ENCODE measurements around the gene OR5I1. TPM values are rescaled to one million over a fixed set of nuclear protein-coding genes. Genes with fewer than 3 reads are reported as not detected.
"Not testable (repeated sequence)": the region's sequence is repeated elsewhere in the genome, so short reads cannot be mapped to it uniquely, and the experiment has no call there.

OR5I1 gene
- polyA plus RNA-seq, 2 of the 4 experiments (the other 2 are of a cell fraction) = not detected

- H3K4me1 ChIP-seq = no peaks in the 10 kb centered on the region
- WGBS (ENCODE audit: missing lambda C conversion rate) = 15% methylated on average over 8 of the region's 8 CpGs
- DNase-seq (ENCODE audit: low read depth in 1 of 2, low spot score in 1 of 2) = no peak
- FAIRE-seq = no peak
- H3K27ac ChIP-seq = no peak overlapping the region
- no peak overlapping the region for H3K4me3 ChIP-seq
- no peak for TF ChIP-seq E2F6 (IDR thresholded peaks at IDR 0.05; ENCODE audit: borderline replicate concordance, low read depth)
- TF ChIP-seq MYC (IDR thresholded peaks at IDR 0.05; ENCODE audit: borderline replicate concordance, low read length) = no peak
- no peak for TF ChIP-seq SMC3 (IDR thresholded peaks at IDR 0.05)
- TF ChIP-seq RARB (CRISPR knock-in tag; IDR thresholded peaks at IDR 0.05) = no peak
- no peak for TF ChIP-seq GATA3 (IDR thresholded peaks at IDR 0.05; ENCODE audit: borderline replicate concordance)
- TF ChIP-seq HDAC2 (IDR thresholded peaks at IDR 0.05) = no peak
- TF ChIP-seq TP53 (CRISPR knock-in tag; IDR thresholded peaks at IDR 0.05) = no peak
- no peaks in the 10 kb centered on the region for H3K9me3 ChIP-seq
- POLR2A ChIA-PET = no interaction called here
- CTCF ChIA-PET = no interaction called here
- ATAC-seq = no peak
- no peak overlapping the region for H3K4me2 ChIP-seq
Observed at GRCh38 chr11:55895216-55895615, 41.0 kb downstream of the OR5I1 start.

- H3K9me3 ChIP-seq; H3K27ac ChIP-seq; CTCF ChIA-PET; ATAC-seq; POLR2A ChIA-PET; FAIRE-seq; DNase-seq (ENCODE audit: low read depth in 1 of 2, low spot score in 1 of 2); H3K4me1 ChIP-seq; H3K4me2 ChIP-seq; H3K4me3 ChIP-seq: not testable (repeated sequence)
- WGBS (ENCODE audit: missing lambda C conversion rate) = 4% methylated on average over 9 of the region's 9 CpGs
Observed at GRCh38 chr11:55885481-55885880, 50.7 kb downstream of the OR5I1 start.

Other genes with a start within 250 kb of the OR5I1 start
- not detected in 2 replicates for gene OR5D13, start 163.0 kb downstream of the OR5I1 start, polyA plus RNA-seq (2011; rRNA removed)
- gene OR5D13, start 163.0 kb downstream of the OR5I1 start, polyA plus RNA-seq (2017; fragmentation: RNase III; extraction: RNeasy Plus Mini Kit Qiagen cat#74134 plus additional on column Dnase treatment) = not detected in 3 replicates
- not detected in 2 replicates for gene OR5D14, start 140.8 kb downstream of the OR5I1 start, polyA plus RNA-seq (2011; rRNA removed)
- not detected in 3 replicates for gene OR5D14, start 140.8 kb downstream of the OR5I1 start, polyA plus RNA-seq (2017; fragmentation: RNase III; extraction: RNeasy Plus Mini Kit Qiagen cat#74134 plus additional on column Dnase treatment)
- not detected in 2 replicates for gene OR5L1, start 125.0 kb downstream of the OR5I1 start, polyA plus RNA-seq (2011; rRNA removed)
- gene OR5L1, start 125.0 kb downstream of the OR5I1 start, polyA plus RNA-seq (2017; fragmentation: RNase III; extraction: RNeasy Plus Mini Kit Qiagen cat#74134 plus additional on column Dnase treatment) = not detected in 3 replicates
- not detected in 2 replicates for gene OR5D18, start 116.8 kb downstream of the OR5I1 start, polyA plus RNA-seq (2011; rRNA removed)
- gene OR5D18, start 116.8 kb downstream of the OR5I1 start, polyA plus RNA-seq (2017; fragmentation: RNase III; extraction: RNeasy Plus Mini Kit Qiagen cat#74134 plus additional on column Dnase treatment) = not detected in 3 replicates
- not detected in 2 replicates for gene OR5L2, start 109.2 kb downstream of the OR5I1 start, polyA plus RNA-seq (2011; rRNA removed)
- gene OR5L2, start 109.2 kb downstream of the OR5I1 start, polyA plus RNA-seq (2017; fragmentation: RNase III; extraction: RNeasy Plus Mini Kit Qiagen cat#74134 plus additional on column Dnase treatment) = not detected in 3 replicates
- gene OR5D16, start 97.6 kb downstream of the OR5I1 start, polyA plus RNA-seq (2011; rRNA removed) = not detected in 2 replicates
- not detected in 3 replicates for gene OR5D16, start 97.6 kb downstream of the OR5I1 start, polyA plus RNA-seq (2017; fragmentation: RNase III; extraction: RNeasy Plus Mini Kit Qiagen cat#74134 plus additional on column Dnase treatment)
- gene TRIM51, start 53.1 kb downstream of the OR5I1 start, polyA plus RNA-seq (2011; rRNA removed) = not detected in 2 replicates
- gene TRIM51, start 53.1 kb downstream of the OR5I1 start, polyA plus RNA-seq (2017; fragmentation: RNase III; extraction: RNeasy Plus Mini Kit Qiagen cat#74134 plus additional on column Dnase treatment) = not detected in 3 replicates
- gene OR5W2, start 21.8 kb downstream of the OR5I1 start, polyA plus RNA-seq (2011; rRNA removed) = not detected in 2 replicates
- gene OR5W2, start 21.8 kb downstream of the OR5I1 start, polyA plus RNA-seq (2017; fragmentation: RNase III; extraction: RNeasy Plus Mini Kit Qiagen cat#74134 plus additional on column Dnase treatment) = not detected in 3 replicates
- gene OR10AG1, start 33.5 kb upstream of the OR5I1 start, polyA plus RNA-seq (2011; rRNA removed) = not detected in 2 replicates
- gene OR10AG1, start 33.5 kb upstream of the OR5I1 start, polyA plus RNA-seq (2017; fragmentation: RNase III; extraction: RNeasy Plus Mini Kit Qiagen cat#74134 plus additional on column Dnase treatment) = not detected in 3 replicates
- not detected in 2 replicates for gene OR5F1, start 58.2 kb upstream of the OR5I1 start, polyA plus RNA-seq (2011; rRNA removed)
- not detected in 3 replicates for gene OR5F1, start 58.2 kb upstream of the OR5I1 start, polyA plus RNA-seq (2017; fragmentation: RNase III; extraction: RNeasy Plus Mini Kit Qiagen cat#74134 plus additional on column Dnase treatment)
- not detected in 2 replicates for gene OR5AS1, start 91.3 kb upstream of the OR5I1 start, polyA plus RNA-seq (2011; rRNA removed)
- not detected in 3 replicates for gene OR5AS1, start 91.3 kb upstream of the OR5I1 start, polyA plus RNA-seq (2017; fragmentation: RNase III; extraction: RNeasy Plus Mini Kit Qiagen cat#74134 plus additional on column Dnase treatment)
- not detected in 2 replicates for gene OR8I2, start 156.9 kb upstream of the OR5I1 start, polyA plus RNA-seq (2011; rRNA removed)
- not detected in 3 replicates for gene OR8I2, start 156.9 kb upstream of the OR5I1 start, polyA plus RNA-seq (2017; fragmentation: RNase III; extraction: RNeasy Plus Mini Kit Qiagen cat#74134 plus additional on column Dnase treatment)
- gene OR8H2, start 167.3 kb upstream of the OR5I1 start, polyA plus RNA-seq (2011; rRNA removed) = not detected in 2 replicates
- not detected in 3 replicates for gene OR8H2, start 167.3 kb upstream of the OR5I1 start, polyA plus RNA-seq (2017; fragmentation: RNase III; extraction: RNeasy Plus Mini Kit Qiagen cat#74134 plus additional on column Dnase treatment)
- not detected in 2 replicates for gene OR8H3, start 186.0 kb upstream of the OR5I1 start, polyA plus RNA-seq (2011; rRNA removed)
- not detected in 3 replicates for gene OR8H3, start 186.0 kb upstream of the OR5I1 start, polyA plus RNA-seq (2017; fragmentation: RNase III; extraction: RNeasy Plus Mini Kit Qiagen cat#74134 plus additional on column Dnase treatment)
- gene OR8J3, start 203.8 kb upstream of the OR5I1 start, polyA plus RNA-seq (2011; rRNA removed) = not detected in 2 replicates
- not detected in 3 replicates for gene OR8J3, start 203.8 kb upstream of the OR5I1 start, polyA plus RNA-seq (2017; fragmentation: RNase III; extraction: RNeasy Plus Mini Kit Qiagen cat#74134 plus additional on column Dnase treatment)
- gene OR8K5, start 223.9 kb upstream of the OR5I1 start, polyA plus RNA-seq (2011; rRNA removed) = not detected in 2 replicates
- gene OR8K5, start 223.9 kb upstream of the OR5I1 start, polyA plus RNA-seq (2017; fragmentation: RNase III; extraction: RNeasy Plus Mini Kit Qiagen cat#74134 plus additional on column Dnase treatment) = not detected in 3 replicates
- gene OR5J2, start 240.2 kb upstream of the OR5I1 start, polyA plus RNA-seq (2011; rRNA removed) = not detected in 2 replicates
- gene OR5J2, start 240.2 kb upstream of the OR5I1 start, polyA plus RNA-seq (2017; fragmentation: RNase III; extraction: RNeasy Plus Mini Kit Qiagen cat#74134 plus additional on column Dnase treatment) = not detected in 3 replicates

All from A549 (cell line).